Thyroid gland (tissue), 4 donors: ENCODE measurements around the gene TDG. TPM values are rescaled to one million over a fixed set of nuclear protein-coding genes. Genes with fewer than 3 reads are reported as not detected.

ENCODE experiments used
- DNase-seq, 2 donors: peaks; one replicate each; pipeline ENCODE4 v3.0.0-alpha.2; 2019
- H3K27ac ChIP-seq, 3 donors: fragments of 200-600 bp; sonication (generic); 1 replicate in 2 of 3; 2 replicates in 1 of 3; pipeline ENCODE4 v1.5.1; 2016 to 2019; ENCODE audit warnings: mild to moderate bottlenecking in 1 of 3, moderate library complexity in 1 of 3
- H3K27me3 ChIP-seq: fragments of 200-600 bp; sonication (generic); one replicate; pipeline ENCODE4 v1.5.1; 2019
- H3K36me3 ChIP-seq, 2 donors: fragments of 200-600 bp; sonication (generic); one replicate each; pipeline ENCODE4 v1.5.1; 2016 to 2019
- H3K4me1 ChIP-seq, 2 donors: fragments of 200-600 bp; sonication (generic); one replicate each; pipeline ENCODE4 v1.5.1; 2017 to 2019
- H3K4me3 ChIP-seq, 3 donors: fragments of 200-600 bp; sonication (generic); replicated peaks in 1 of 3; 1 replicate in 2 of 3; 2 replicates in 1 of 3; pipeline ENCODE4 v1.5.1; 2016; ENCODE audit warnings: mild to moderate bottlenecking in 1 of 3
- H3K9me3 ChIP-seq: fragments of 200-600 bp; sonication (generic); one replicate; pipeline ENCODE4 v1.5.1; 2017
- CTCF ChIP-seq, 6 experiments: fragments of 200-600 bp in 3 of 6; fragments of 450-650 bp in 3 of 6; sonication (generic) in 3 of 6; IDR thresholded peaks; one replicate each; pipeline ENCODE4 v1.5.1; 2016 to 2019; ENCODE audit warnings: antibody characterized with exemption in 6 of 6, mild to moderate bottlenecking in 2 of 6, inconsistent platforms in 1 of 6, moderate library complexity in 1 of 6
- POLR2A ChIP-seq, 2 donors: fragments of 450-650 bp; IDR thresholded peaks; one replicate each; pipeline ENCODE4 v1.6.1; 2017; ENCODE audit warnings: antibody characterized with exemption in 2 of 2, mild to moderate bottlenecking in 2 of 2, moderate library complexity in 1 of 2
- WGBS, 2 donors: methylation state at CpG; one replicate each; pipeline ENCODE4 v1.1.5; 2017; 5-methylcytosine and 5-hydroxymethylcytosine counted together
- intact Hi-C: fragments of 100-400 bp; cut with DNase I; formaldehyde crosslinking; loops from one replicate; pipeline ENCODE4 v1.15.1; 2023
- total RNA-seq, 4 donors: library from RNA; depleted of rRNA; stranded (reverse); fragments of >200 nt; gene quantifications; one replicate each; pipeline ENCODE4 v1.2.3, GENCODE V29; 2016

The TDG gene
- total RNA-seq, 4 donors from 2014 or later, result 20.5 to 33.1 (median 28.2) TPM

GRCh38 chr12:103960616-103961227 is 5.0 kb upstream of the TDG start:
- 50 to 57% methylated on average over 7 of the region's 7 CpGs for WGBS, 2 donors
- H3K9me3 ChIP-seq, result no peaks in the 10 kb centered on the region

DNA sequence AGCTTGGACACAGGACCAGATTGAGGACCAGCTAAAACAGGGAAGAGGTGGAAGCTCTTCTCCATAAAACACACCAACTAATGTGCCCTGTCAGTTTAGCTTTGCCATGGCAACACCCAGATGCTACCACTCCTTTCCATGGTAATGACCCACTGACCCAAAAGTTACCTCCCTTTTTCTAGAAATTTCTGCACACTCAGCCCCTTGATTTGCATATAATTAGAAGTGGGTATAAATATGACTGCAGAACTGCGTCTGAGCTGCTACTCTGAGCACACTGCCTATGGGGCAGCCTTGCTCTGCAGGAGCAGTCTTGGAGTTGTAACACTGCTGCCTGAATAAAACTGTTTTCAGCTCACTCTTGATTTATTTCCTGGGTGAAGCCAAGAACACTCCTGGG is 3.2 kb upstream of the TDG start:
- Histone ChIP-seq H3K4me1 (peaks cover 18 to 21% of the 10 kb centered on the region in 2 donors), H3K27me3 (no peaks in the 10 kb centered on the region), H3K27ac (no peak overlapping the region), H3K4me3 (no peak overlapping the region), H3K9me3 (no peaks in the 10 kb centered on the region), H3K36me3 (no peaks in the 10 kb centered on the region)
- intact Hi-C loops, result no loop called here
- no peak for TF ChIP-seq POLR2A (IDR thresholded peaks at IDR 0.05)
- no peak for TF ChIP-seq CTCF (IDR thresholded peaks at IDR 0.05)
- no peak for DNase-seq
- 47 to 55% methylated on average over 1 of the region's 1 CpG for WGBS, 2 donors

More at GRCh38 chr12:103960616-103961227, 5.0 kb upstream of the TDG start:
- Histone ChIP-seq H3K4me1 (peaks cover 15 to 21% of the 10 kb centered on the region in 2 donors), H3K27me3 (no peaks in the 10 kb centered on the region), H3K4me3 (no peak overlapping the region), H3K36me3 (no peaks in the 10 kb centered on the region), H3K27ac (no peak overlapping the region)
- intact Hi-C loops, result no loop called here
- TF ChIP-seq CTCF (IDR thresholded peaks at IDR 0.05), result no peak
- no peak for TF ChIP-seq POLR2A (IDR thresholded peaks at IDR 0.05)
- no peak for DNase-seq

GRCh38 chr12:103964805-103965204 is 867 bp upstream of the TDG start:
- Histone ChIP-seq H3K27me3 (no peaks in the 10 kb centered on the region), H3K4me1 (peaks cover 23 to 35% of the 10 kb centered on the region in 2 donors), H3K4me3 (peak overlapping the region in 2 of 3 donors; percentile 64 to 69), H3K36me3 (no peaks in the 10 kb centered on the region), H3K27ac (peak overlapping the region; percentile 58 to 95 (median 88)), H3K9me3 (no peaks in the 10 kb centered on the region)
- no peak for DNase-seq
- 29 to 39% methylated on average over 3 of the region's 3 CpGs for WGBS, 2 donors
- TF ChIP-seq POLR2A (IDR thresholded peaks at IDR 0.05) (no peak), CTCF (IDR thresholded peaks at IDR 0.05) (no peak)
- intact Hi-C loops, result no loop called here

- H3K27ac ChIP-seq, result peak overlapping the region; percentile 58 to 95 (median 88)
- no peak for DNase-seq
- 0% methylated on average over 11 of the region's 11 CpGs for WGBS, 2 donors
- H3K4me1 ChIP-seq, result peaks cover 23 to 35% of the 10 kb centered on the region in 2 donors
- no peaks in the 10 kb centered on the region for H3K9me3 ChIP-seq
- intact Hi-C loops, result no loop called here
- no peaks in the 10 kb centered on the region for H3K36me3 ChIP-seq
- no peaks in the 10 kb centered on the region for H3K27me3 ChIP-seq
- peak overlapping the region; percentile 64 to 91 (median 69) for H3K4me3 ChIP-seq
- TF ChIP-seq CTCF (IDR thresholded peaks at IDR 0.05) (no peak), POLR2A (IDR thresholded peaks at IDR 0.05) (no peak)
Observed at GRCh38 chr12:103965255-103965589, 450 bp upstream of the TDG start.

GRCh38 chr12:103966736-103967135 is 1.1 kb downstream of the TDG start:
- WGBS, 2 donors, result 28 to 29% methylated on average over 1 of the region's 1 CpG
- TF ChIP-seq POLR2A (IDR thresholded peaks at IDR 0.05) (no peak), CTCF (IDR thresholded peaks at IDR 0.05) (no peak)
- no peaks in the 10 kb centered on the region for H3K9me3 ChIP-seq
- H3K36me3 ChIP-seq, result no peaks in the 10 kb centered on the region
- peak overlapping the region; percentile 73 to 95 (median 88) for H3K27ac ChIP-seq
- H3K27me3 ChIP-seq, result no peaks in the 10 kb centered on the region
- no peak for DNase-seq
- peaks cover 23 to 35% of the 10 kb centered on the region in 2 donors for H3K4me1 ChIP-seq
- intact Hi-C loops, result no loop called here
- H3K4me3 ChIP-seq, result peak overlapping the region in 2 of 3 donors; percentile 61 to 64
